NCI-H2171 treated with DMSO at 0.1 percent for 48 hours (cell line): Measurements from ENCODE around the gene KRTAP5-5.
"Not testable (repeated sequence)": the region's sequence is repeated elsewhere in the genome, so short reads cannot be mapped to it uniquely, and the experiment has no call there.

ENCODE experiments used
- DNase-seq: peaks from one replicate; lab custom pipeline; 2025; lab: John Stamatoyannopoulos, UW

Gene KRTAP5-5, protein sequence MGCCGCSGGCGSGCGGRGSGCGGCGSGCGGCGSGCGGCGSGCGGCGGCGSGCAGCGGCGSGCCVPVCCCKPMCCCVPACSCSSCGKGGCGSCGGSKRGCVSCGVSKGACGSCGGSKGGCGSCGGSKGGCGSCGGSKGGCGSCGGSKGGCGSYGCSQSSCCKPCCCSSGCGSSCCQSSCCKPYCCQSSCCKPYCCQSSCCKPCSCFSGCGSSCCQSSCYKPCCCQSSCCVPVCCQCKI

DNA sequence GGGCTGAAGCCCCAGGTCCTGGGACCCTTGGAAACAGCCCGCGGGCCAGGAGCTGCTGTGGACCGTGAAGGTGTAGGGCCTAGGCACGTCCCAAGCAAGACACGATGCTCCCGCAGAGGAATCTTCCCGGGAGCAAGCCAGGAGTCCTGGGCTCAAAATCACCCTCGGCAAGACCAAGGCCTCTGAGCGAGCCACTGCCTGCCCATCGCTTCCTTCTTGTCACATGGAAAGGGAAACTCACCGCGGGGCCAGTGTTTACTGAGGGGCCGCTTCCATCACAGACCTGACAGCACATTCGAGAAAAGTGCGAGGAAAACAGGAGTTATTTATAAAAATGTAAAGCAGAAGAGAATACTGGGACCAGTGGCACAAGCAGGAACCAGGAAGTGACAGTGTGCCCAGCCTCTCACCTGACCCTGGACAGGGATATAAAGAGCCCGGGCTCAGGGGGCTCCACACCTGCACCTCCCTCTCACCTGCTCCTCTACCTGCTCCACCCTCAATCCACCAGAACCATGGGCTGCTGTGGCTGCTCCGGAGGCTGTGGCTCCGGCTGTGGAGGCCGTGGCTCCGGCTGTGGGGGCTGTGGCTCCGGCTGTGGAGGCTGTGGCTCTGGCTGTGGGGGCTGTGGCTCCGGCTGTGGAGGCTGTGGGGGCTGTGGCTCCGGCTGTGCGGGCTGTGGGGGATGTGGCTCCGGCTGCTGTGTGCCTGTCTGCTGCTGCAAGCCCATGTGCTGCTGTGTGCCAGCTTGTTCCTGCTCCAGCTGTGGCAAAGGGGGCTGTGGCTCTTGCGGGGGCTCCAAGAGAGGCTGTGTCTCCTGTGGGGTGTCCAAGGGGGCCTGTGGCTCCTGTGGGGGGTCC, at the start of gene KRTAP5-5:
Gene KRTAP5-5, plus strand, starts transcription at position 450 of the 860 bp plus-strand sequence. Its CDS starts 66 bp downstream, at position 516.
- no peak for DNase-seq

DNA sequence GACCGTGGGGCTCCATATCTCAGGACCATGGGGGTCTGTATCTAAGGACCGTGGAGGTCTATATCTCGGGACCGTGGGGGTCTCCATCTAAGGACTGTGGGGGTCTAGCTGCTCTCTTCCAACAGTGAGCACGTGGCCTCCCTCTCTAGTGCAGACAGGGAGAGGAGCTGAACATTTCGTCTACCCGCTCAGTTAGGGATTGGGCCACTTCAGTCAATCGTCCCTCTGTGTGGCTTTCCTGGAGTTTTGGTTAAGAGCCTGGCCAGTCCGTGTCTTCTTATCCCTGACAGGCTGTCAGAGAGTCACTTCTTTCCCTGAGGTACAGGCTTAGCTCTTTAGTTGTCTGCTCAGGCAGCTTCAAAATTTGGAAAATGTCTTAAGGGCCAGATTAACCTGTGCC, 47.6 kb upstream of the KRTAP5-5 start:
- no peak for DNase-seq

DNA sequence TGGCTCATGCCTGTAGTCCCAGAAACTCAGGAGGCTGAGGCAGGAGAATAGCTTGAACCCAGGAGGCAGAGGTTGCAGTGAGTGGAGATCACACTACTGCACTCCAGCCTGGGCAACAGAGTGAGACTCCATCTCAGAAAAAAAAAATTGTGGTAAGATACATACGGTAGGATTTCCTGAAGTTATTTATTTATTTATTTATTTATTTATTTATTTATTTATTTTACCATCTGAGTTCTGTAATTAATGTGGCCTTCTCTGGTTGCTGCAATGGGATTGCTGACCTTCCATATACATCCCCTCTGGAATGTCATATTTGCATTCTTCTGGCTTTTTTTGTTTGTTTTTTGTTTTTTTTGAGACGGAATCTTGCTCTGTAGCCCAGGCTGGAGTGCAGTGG, 46.7 kb upstream of the KRTAP5-5 start:
- not testable (repeated sequence) for DNase-seq

DNA sequence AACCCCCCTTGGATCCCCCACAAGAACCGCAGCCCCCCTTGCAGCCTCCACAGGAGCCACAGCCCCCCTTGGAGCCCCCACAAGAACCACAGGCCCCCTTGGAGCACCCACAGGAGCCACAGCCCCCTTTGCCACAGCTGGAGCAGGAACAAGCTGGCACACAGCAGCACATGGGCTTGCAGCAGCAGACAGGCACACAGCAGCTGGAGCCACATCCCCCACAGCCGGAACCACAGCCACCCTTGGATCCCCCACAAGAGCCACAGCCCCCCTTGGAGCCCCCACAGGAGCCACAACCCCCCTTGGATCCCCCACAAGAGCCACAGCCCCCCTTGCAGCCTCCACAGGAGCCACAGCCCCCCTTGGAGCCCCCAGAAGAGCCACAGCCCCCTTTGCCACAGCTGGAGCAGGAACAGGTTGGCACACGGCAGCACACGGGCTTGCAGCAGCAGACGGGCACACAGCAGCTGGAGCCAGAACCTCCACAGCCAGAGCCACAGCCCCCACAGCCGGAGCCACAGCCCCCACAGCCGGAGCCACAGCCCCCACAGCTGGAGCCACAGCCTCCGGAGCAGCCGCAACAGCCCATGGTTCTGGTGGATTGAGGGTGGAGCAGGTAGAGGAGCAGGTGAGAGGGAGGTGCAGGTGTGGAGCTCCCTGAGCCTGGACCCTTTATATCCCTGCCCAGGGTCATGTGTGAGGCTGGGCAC, 44.8 kb upstream of the KRTAP5-5 start, which contains the start of gene KRTAP5-1:
Gene KRTAP5-1, minus strand, starts transcription at position 623 of the 710 bp plus-strand sequence. Its CDS starts 34 bp downstream, at position 589.
- not testable (repeated sequence) for DNase-seq

DNA sequence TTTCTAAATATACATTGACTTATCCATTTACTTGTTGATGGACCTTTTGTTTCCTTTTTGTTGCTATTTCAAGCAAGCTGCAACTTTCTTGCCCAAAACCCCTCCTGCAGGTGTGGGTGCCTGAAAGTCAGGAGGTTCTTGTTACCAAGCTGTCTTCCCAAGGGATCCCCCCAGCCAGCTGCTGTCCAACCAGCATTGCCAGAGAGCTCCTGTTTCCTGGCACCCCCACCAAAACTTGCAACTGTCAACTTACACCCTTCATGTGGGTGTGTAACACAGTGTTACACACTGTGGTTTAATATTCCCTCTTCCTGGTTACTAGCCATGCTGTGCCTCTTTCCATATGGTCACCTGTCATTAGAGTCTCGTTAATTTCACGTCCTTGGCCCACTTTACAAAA, 42.9 kb upstream of the KRTAP5-5 start:
- DNase-seq, result peak; percentile 79

DNA sequence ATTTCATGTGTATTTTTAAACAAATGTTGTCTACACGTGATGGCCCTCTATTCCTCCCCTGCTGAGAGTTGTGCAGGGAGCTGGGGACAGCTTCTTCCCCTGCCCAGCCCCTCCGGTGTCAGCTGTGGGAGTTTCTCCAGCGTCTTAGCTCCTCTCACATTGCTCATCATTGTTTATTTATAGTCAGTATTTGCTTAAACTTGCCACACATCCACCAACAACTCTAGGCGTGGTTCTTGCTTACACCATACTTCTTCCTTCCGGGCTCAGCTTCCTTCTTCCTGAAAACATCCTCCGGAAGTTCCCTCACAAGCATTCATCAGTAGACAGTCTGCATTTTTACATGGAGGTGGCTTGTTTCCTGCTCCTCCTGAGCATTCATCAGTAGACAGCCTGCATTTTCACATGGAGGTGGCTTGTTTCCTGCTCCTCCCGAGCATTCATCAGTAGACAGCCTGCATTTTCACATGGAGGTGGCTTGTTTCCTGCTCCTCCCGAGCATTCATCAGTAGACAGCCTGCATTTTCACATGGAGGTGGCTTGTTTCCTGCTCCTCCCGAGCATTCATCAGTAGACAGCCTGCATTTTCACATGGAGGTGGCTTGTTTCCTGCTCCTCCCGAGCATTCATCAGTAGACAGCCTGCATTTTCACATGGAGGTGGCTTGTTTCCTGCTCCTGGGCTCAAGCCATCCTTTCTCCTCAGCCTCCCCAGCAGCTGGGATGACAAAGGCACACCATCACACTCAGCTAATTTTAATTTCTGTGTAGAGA, 40.2 kb upstream of the KRTAP5-5 start:
- DNase-seq, result not testable (repeated sequence)

DNA sequence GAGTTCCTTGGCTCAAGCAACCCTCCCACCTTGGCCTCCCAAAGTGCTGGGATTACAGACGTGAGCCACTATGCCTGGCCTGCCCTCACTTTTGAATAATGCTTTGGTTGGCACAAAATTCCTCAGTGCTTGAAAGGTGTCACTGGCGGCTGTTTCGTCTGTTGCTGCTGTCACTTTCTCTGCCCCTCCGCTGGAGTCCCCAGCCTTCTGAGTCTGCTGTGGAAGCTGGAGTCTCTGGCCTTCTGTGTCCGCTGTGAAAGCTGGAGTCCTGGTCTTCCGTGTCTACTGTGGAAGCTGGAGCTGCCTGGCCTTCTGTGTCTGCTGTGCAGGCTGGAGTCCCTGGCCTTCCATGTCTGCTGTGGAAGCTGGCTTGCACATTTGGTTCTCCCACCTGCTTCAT, 39.6 kb upstream of the KRTAP5-5 start:
- no peak for DNase-seq

DNA sequence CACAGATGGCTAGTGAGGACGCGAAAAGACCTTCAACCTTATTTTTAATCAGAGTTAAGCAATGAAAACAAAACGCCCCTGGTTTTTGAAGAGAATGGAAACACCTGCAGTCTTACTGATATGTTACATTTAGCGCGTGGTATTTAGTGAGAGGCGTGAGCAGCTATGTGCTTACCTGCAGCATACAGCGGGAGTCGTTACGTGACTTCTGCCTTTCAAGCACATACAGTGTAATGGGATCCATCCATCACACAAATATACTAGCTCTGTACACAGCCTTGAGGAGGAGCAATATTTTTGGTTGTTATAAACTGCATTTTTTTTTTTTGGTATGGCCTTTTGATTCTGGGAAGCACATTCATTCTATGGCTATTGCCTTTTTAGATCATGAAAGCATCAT, 36.9 kb upstream of the KRTAP5-5 start:
- no peak for DNase-seq

DNA sequence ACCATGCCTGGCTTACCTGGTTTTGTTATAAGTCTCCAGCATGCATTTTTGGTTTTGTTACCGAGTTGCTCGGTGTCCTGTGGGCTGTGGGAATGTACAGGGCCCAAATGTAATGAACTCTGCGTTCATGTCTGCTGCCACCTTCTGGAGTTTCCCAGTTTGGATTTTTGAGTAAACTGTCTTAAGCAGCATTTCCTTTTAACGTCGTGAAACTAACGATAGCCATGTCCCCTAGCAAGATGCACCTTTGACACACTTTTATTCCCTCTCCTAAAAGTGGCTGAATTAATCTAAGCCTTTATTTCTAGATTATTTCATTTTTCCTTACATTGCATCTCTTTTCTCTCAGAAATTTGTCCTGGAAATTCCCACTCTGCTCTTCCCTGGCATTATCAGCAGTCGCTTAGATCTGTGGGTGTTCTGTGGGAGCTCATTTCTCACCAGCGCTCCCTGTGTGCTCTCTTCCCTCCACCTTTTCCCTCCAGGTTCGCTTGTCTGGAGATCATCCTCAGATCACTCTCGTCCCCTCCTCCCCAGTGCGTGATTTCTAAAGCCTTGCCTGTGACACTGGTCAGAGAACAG, 33.5 kb upstream of the KRTAP5-5 start:
- DNase-seq, result not testable (repeated sequence)

DNA sequence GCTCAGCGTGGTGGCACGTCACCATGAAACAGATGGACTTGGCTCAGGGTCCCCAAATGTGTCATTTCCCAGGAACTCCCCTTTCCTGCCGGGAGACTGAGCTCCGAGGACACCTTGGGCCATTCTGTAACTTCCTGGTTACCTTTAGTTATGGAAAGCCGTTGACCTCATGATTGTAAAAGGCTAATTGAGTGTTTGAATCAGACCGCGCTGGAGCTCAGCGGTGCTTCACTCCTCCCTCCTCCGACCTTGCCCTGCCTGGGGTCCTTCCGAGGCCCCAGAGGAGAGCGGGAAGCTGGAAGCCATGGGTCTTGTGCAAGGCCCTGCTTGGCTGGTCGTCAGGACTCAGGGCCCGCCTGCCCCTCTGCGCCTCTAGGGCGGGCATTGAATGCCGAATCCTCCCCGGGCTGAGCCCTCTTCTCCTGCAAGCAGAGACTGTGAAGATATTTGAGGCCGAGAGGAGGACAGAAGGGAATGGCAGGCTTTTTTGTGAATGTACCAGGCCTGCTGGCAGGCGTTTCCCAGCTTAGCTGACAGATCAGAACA, 32.9 kb upstream of the KRTAP5-5 start:
- DNase-seq, result not testable (repeated sequence)

DNA sequence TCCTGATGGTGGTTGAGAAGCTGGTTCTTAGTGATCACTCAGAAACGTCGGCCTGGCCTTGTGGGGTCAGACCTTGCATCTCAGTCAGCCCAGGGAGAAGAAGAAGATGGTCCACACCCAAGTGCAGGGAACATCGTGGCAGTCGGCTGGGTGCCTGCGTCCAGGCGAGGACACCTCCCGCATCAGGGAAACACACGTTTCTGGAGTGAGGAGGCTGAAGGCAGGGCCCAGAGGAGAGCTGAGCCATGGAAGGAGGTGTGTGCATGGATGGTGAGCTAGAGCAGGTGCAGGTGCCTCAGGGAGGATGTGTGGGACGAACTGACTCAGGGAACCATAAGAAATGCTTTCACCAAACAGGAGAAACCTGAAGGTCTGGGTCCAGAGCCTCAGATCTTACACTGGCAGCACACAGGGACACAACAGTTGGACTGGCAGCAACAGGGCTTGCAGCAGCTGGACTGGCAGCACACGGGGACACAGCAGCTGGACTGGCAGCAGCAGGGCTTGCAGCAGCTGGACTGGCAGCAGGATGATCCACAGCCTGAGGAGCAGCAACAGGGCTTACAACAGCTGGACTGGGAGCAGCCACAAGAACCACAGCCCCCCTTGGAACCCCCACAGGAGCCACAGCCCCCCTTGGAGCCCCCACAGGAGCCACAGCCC, 32.1 kb upstream of the KRTAP5-5 start:
- no peak for DNase-seq

DNA sequence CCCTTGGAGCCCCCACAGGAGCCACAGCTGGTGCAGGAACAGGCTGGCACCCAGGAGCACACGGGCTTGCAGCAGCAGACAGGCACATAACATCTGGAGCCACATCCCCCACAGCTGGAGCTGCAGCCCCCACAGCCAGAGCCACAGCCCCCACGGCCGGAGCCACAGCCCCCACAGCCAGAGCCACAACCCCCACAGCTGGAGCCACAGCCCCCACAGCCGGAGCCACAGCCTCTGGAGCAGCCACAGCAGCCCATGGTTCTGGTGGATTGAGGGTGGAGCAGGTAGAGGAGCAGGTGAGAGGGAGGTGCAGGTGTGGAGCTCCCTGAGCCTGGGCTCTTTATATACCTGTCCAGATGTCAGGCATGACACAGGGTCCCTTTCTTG, 31.6 kb upstream of the KRTAP5-5 start, which contains the start of gene KRTAP5-2:
Gene KRTAP5-2, minus strand, starts transcription at position 301 of the 387 bp plus-strand sequence. Its CDS starts 44 bp downstream, at position 257.
- DNase-seq, result no peak

DNA sequence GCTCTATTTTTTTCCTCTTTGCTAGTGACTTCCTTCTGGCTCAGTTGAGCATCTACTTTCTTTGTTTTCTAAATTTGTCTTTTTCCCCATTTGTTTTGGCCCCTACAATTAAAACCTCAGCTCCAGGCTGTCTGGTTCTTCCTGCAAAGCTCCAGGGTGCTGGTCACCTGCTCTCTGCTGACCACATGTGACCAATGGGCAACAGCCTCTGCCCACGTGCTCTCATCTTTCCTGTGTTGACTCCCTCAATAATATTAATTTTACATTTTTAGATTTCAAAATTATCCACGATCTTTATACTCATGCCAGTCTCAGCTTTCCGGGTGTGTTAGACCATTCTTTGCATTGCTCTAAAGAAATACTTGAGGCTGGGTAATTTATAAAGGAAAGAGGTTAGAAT, 31.2 kb upstream of the KRTAP5-5 start:
- not testable (repeated sequence) for DNase-seq

DNA sequence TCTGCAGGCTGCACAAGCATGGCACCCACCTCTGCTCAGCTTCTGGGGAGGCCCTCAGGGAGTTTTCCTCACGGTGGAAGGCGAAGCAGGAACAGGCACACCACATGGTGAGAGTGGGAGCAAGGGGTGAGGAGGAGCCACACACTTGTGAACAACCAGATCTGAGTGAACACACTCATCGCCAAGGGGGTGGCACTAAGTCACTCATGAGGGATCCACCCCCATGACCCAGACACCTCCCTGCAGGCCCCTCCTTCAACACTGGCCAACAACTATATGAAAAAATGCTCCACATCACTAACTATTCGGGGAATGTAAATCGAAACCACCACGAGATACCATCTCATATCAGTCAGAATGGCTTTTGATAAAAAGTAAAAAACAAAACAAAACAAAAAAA, 30.8 kb upstream of the KRTAP5-5 start:
- no peak for DNase-seq

DNA sequence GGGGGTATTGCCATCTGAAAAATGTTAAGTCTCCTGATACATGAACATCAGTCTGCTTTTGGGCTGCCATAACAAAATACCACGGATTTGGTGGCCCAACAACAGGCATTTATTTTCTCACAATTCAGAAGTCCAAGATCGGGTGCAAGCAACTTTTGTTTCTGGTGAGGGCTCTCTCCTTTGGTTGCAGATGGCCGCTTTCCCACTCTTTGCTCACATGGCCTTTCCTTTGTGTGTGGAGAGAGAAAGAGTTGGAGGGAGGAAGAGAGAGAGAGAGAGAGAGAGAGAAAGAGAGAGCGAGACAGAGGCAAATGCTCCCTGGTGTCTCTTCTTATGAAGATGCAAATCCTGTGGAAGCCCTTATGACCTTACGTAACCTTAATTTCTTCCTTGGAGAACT, 28.9 kb upstream of the KRTAP5-5 start:
- no peak for DNase-seq

DNA sequence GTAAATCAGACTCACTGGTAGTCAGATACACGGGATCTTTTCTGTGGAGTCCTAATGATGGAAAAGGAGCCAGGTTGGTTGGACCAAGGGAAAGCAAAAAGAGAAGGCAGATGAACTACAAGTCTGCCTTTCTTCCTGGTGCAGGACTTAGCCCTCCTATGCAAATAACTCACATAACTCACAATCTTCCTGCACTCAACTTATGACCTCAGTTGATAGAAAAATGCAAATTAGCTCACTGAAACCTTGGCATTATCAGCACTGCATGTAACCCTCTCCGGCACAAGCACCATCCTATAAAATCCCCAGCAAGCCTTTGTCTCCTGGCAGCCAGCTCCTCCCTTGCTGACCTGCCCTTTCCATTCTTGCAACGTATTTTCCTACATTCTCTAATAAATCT, 27.9 kb upstream of the KRTAP5-5 start:
- DNase-seq, result not testable (repeated sequence)

DNA sequence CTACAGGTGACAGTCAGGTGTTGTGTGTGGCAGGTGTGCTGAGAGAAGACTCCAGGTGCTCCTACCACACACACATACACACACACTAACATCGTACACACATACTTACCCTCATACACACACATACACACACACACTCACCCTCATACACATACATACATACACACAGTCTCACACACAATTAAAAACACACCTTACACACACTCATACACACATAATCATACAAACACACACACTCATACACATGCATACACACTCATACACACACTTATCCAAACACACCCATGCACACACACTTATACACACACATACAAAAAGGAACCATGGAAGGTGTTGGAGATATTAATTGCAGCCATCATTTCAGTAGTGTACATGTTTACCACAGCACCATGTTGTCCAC, 25.9 kb upstream of the KRTAP5-5 start:
- DNase-seq, result no peak

DNA sequence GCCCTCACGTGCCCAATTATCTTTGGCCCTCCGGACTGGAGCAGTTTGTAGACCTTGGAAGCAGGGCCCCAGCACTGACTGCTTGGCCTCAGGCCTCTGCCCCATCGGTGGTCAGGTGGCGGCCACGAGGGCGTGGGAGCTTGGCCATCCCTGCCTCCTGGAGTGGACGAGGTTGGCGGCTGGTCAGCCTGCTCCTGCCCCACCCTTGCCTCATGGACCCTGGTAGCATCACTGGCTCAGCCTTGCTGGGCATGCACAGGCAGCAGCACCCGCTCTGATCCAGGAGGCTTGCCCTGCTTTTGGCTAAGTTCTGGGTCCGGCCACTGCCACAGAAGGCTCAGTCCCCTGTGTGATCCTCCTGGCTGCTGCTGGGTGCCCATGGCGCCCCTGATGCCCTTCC, 25.4 kb upstream of the KRTAP5-5 start:
- no peak for DNase-seq

DNA sequence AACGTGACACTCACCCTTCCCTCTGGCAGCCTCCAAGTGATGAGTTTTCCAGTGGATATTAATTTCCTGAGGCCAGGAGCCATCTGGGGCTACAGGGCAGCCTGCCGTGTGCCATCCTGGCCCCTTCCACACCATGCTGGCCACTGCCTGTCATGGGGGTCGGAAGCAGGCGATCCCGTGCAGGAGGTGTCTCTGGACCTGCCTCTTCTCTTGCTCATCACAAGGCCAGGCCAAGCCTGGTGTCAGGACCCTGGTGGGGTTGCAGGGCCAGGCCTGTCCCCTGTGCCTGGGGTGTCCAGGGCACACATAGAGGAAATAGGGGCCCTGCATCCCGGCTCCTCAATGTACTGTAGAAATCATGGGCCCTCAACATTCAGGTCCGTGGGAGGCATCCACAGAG, 24.9 kb upstream of the KRTAP5-5 start:
- no peak for DNase-seq

DNA sequence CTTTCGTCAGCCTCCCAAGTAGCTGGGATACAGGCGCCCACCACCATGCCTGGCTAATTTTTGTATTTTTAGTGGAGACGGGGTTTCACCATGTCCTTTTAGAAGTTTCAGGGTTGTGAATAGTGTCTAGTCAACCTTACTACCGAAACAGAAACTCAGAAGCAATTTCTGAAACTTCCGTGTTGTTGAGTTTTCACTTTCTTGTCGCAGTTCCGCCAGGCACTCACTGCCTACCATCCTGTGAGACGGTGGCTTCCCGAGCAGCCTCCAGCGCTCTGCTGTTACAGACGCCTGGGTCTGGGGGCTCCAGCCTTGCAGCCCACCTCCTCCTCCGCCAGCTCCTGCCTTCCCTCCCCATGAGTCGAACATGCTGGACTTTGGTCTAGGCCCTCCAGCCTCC, 23.7 kb upstream of the KRTAP5-5 start:
- DNase-seq, result not testable (repeated sequence)
